Mesendoderm (in vitro differentiated cells): ENCODE measurements around the gene DGAT2.

Source experiments
- DNase-seq: peaks from one replicate; pipeline ENCODE4 v3.0.0; 2013
- H2AK5ac ChIP-seq: 2 replicates; pipeline ENCODE4 v1.6.1; 2013; ENCODE audit warnings: low read length, inconsistent platforms
- H2BK120ac ChIP-seq: 2 replicates; pipeline ENCODE4 v1.6.1; 2013; ENCODE audit warnings: low read depth, mild to moderate bottlenecking, low read length, moderate library complexity, mixed read lengths
- H2BK15ac ChIP-seq: replicated peaks from 2 replicates; pipeline ENCODE4 v1.6.1; 2013; ENCODE audit warnings: low read depth, mild to moderate bottlenecking, moderate library complexity
- H2BK5ac ChIP-seq: 2 replicates; pipeline ENCODE4 v1.6.1; 2013; ENCODE audit warnings: low read length, inconsistent platforms
- H3K18ac ChIP-seq: 2 replicates; pipeline ENCODE4 v1.6.1; 2013; ENCODE audit warnings: mild to moderate bottlenecking, low read length, mixed read lengths
- H3K23ac ChIP-seq: one replicate; pipeline ENCODE4 v1.6.1; 2013; ENCODE audit warnings: low read length
- H3K27ac ChIP-seq: 2 replicates; pipeline ENCODE4 v1.5.1; 2013; ENCODE audit warnings: low read depth, mild to moderate bottlenecking, inconsistent platforms, low read length, moderate library complexity
- H3K27me3 ChIP-seq: 2 replicates; pipeline ENCODE4 v1.6.1; 2013; ENCODE audit warnings: low read length, control low read depth, mild to moderate bottlenecking, inconsistent platforms; ENCODE audit not compliant: insufficient read depth, poor library complexity
- H3K36me3 ChIP-seq: 2 replicates; pipeline ENCODE4 v1.6.1; 2013; ENCODE audit warnings: low read length, inconsistent platforms; ENCODE audit not compliant: control insufficient read depth, insufficient read depth
- H3K4ac ChIP-seq: one replicate; pipeline ENCODE4 v1.6.1; 2013; ENCODE audit warnings: low read depth, mild to moderate bottlenecking, low read length, moderate library complexity
- H3K4me1 ChIP-seq: 2 replicates; pipeline ENCODE4 v1.6.1; 2013; ENCODE audit warnings: low read depth, low read length, inconsistent platforms; ENCODE audit not compliant: control insufficient read depth
- H3K4me2 ChIP-seq: 2 replicates; pipeline ENCODE4 v1.6.1; 2013; ENCODE audit warnings: low read length
- H3K4me3 ChIP-seq: 2 replicates; pipeline ENCODE4 v1.5.1; 2013; ENCODE audit warnings: mild to moderate bottlenecking, low read length
- H3K56ac ChIP-seq: one replicate; pipeline ENCODE4 v1.6.1; 2013; ENCODE audit warnings: low read length
- H3K79me1 ChIP-seq: 2 replicates; pipeline ENCODE4 v1.6.1; 2013; ENCODE audit warnings: low read length, inconsistent platforms
- H3K79me2 ChIP-seq: 2 replicates; pipeline ENCODE4 v1.6.1; 2013; ENCODE audit warnings: mild to moderate bottlenecking, low read length; ENCODE audit not compliant: control insufficient read depth, insufficient read depth
- H3K9ac ChIP-seq: 2 replicates; pipeline ENCODE4 v1.6.1; 2013; ENCODE audit warnings: low read length, inconsistent platforms
- H4K5ac ChIP-seq: one replicate; pipeline ENCODE4 v1.6.1; 2013; ENCODE audit warnings: low read length
- H4K8ac ChIP-seq: one replicate; pipeline ENCODE4 v1.6.1; 2013; ENCODE audit warnings: low read depth, mild to moderate bottlenecking, control low read depth, low read length, moderate library complexity
- WGBS: extraction: QIAGEN DNeasy Blood & Tissue Kit; methylation state at CpG from one replicate; pipeline ENCODE4 v1.1.7; 2013; ENCODE audit warnings: low lambda C conversion rate, missing lambda C conversion rate; ENCODE audit not compliant: insufficient coverage; ENCODE audit errors: extremely low coverage; 5-methylcytosine and 5-hydroxymethylcytosine counted together

Gene DGAT2

GRCh38 chr11:75834728-75835127, 66.2 kb downstream of the DGAT2 start:
- H3K18ac ChIP-seq: no peak overlapping the region
- no peak overlapping the region for H2AK5ac ChIP-seq
- H3K23ac ChIP-seq: no peak overlapping the region
- H3K27me3 ChIP-seq: no peaks in the 10 kb centered on the region
- H3K4ac ChIP-seq: no peak overlapping the region
- no peak overlapping the region for H4K8ac ChIP-seq
- peaks cover 1% of the 10 kb centered on the region for H3K79me1 ChIP-seq
- no peaks in the 10 kb centered on the region for H3K4me1 ChIP-seq
- H3K27ac ChIP-seq: no peak overlapping the region
- H3K9ac ChIP-seq: no peak overlapping the region
- no peak overlapping the region for H3K56ac ChIP-seq
- no peak overlapping the region for H2BK5ac ChIP-seq
- no peaks in the 10 kb centered on the region for H3K36me3 ChIP-seq
- no peak overlapping the region for H2BK15ac ChIP-seq
- H3K4me2 ChIP-seq: no peak overlapping the region
- H3K79me2 ChIP-seq: no peaks in the 10 kb centered on the region
- WGBS: no CpG with 5 or more reads among the region's 3 CpGs
- no peak overlapping the region for H2BK120ac ChIP-seq
- no peak overlapping the region for H3K4me3 ChIP-seq
- no peak overlapping the region for H4K5ac ChIP-seq
- DNase-seq: no peak

- H2AK5ac ChIP-seq: no peak overlapping the region
- H2BK120ac ChIP-seq: no peak overlapping the region
- DNase-seq: no peak
- no peak overlapping the region for H4K5ac ChIP-seq
- H3K4me2 ChIP-seq: no peak overlapping the region
- H3K27ac ChIP-seq: no peak overlapping the region
- H3K4me1 ChIP-seq: no peaks in the 10 kb centered on the region
- H3K4ac ChIP-seq: no peak overlapping the region
- H3K23ac ChIP-seq: no peak overlapping the region
- no peak overlapping the region for H3K18ac ChIP-seq
- no peak overlapping the region for H3K9ac ChIP-seq
- no peak overlapping the region for H2BK5ac ChIP-seq
- no peak overlapping the region for H3K56ac ChIP-seq
- H2BK15ac ChIP-seq: no peak overlapping the region
- H3K79me1 ChIP-seq: no peaks in the 10 kb centered on the region
- H3K4me3 ChIP-seq: no peak overlapping the region
- H3K36me3 ChIP-seq: no peaks in the 10 kb centered on the region
- no peak overlapping the region for H4K8ac ChIP-seq
- no peaks in the 10 kb centered on the region for H3K79me2 ChIP-seq
- no peaks in the 10 kb centered on the region for H3K27me3 ChIP-seq
- no CpG with 5 or more reads among the region's 3 CpGs for WGBS
These were observed 67.8 kb downstream of the DGAT2 start for GRCh38 chr11:75836417-75836816.

- no peak overlapping the region for H3K9ac ChIP-seq
- no peak overlapping the region for H3K56ac ChIP-seq
- no peaks in the 10 kb centered on the region for H3K27me3 ChIP-seq
- no peak overlapping the region for H3K23ac ChIP-seq
- H4K5ac ChIP-seq: no peak overlapping the region
- no peak overlapping the region for H2BK120ac ChIP-seq
- H3K4me1 ChIP-seq: no peaks in the 10 kb centered on the region
- no peak for DNase-seq
- no peak overlapping the region for H3K4me2 ChIP-seq
- no peak overlapping the region for H3K18ac ChIP-seq
- H2BK15ac ChIP-seq: no peak overlapping the region
- no peaks in the 10 kb centered on the region for H3K36me3 ChIP-seq
- no peak overlapping the region for H3K4ac ChIP-seq
- H3K4me3 ChIP-seq: no peak overlapping the region
- H3K79me1 ChIP-seq: no peaks in the 10 kb centered on the region
- no peak overlapping the region for H4K8ac ChIP-seq
- no peak overlapping the region for H3K27ac ChIP-seq
- no peak overlapping the region for H2AK5ac ChIP-seq
- H2BK5ac ChIP-seq: no peak overlapping the region
- H3K79me2 ChIP-seq: no peaks in the 10 kb centered on the region
These were observed 71.3 kb downstream of the DGAT2 start for GRCh38 chr11:75839851-75840250.

- H3K27ac ChIP-seq: no peak overlapping the region
- no peaks in the 10 kb centered on the region for H3K27me3 ChIP-seq
- H2BK5ac ChIP-seq: no peak overlapping the region
- no peak overlapping the region for H3K18ac ChIP-seq
- no peak overlapping the region for H3K4ac ChIP-seq
- H3K9ac ChIP-seq: no peak overlapping the region
- H2BK15ac ChIP-seq: no peak overlapping the region
- no peak overlapping the region for H3K4me2 ChIP-seq
- H3K56ac ChIP-seq: no peak overlapping the region
- H3K36me3 ChIP-seq: no peaks in the 10 kb centered on the region
- no CpG with 5 or more reads among the region's 1 CpG for WGBS
- H4K8ac ChIP-seq: no peak overlapping the region
- H3K23ac ChIP-seq: no peak overlapping the region
- H2AK5ac ChIP-seq: no peak overlapping the region
- H3K79me1 ChIP-seq: no peaks in the 10 kb centered on the region
- no peak overlapping the region for H3K4me3 ChIP-seq
- no peak overlapping the region for H4K5ac ChIP-seq
- no peak overlapping the region for H2BK120ac ChIP-seq
- no peaks in the 10 kb centered on the region for H3K4me1 ChIP-seq
- DNase-seq: no peak
- no peaks in the 10 kb centered on the region for H3K79me2 ChIP-seq
These were observed 71.9 kb downstream of the DGAT2 start for GRCh38 chr11:75840522-75840921.

GRCh38 chr11:75841739-75842138, 73.2 kb downstream of the DGAT2 start:
- no peak overlapping the region for H2AK5ac ChIP-seq

GRCh38 chr11:75845324-75845723, 76.7 kb downstream of the DGAT2 start:
- Histone ChIP-seq H3K56ac (no peak overlapping the region), H3K18ac (no peak overlapping the region)

More at GRCh38 chr11:75841739-75842138, 73.2 kb downstream of the DGAT2 start:
- no peaks in the 10 kb centered on the region for H3K79me2 ChIP-seq
- no peak overlapping the region for H3K27ac ChIP-seq
- H4K5ac ChIP-seq: no peak overlapping the region
- no peaks in the 10 kb centered on the region for H3K4me1 ChIP-seq
- WGBS: no CpG with 5 or more reads among the region's 2 CpGs
- H4K8ac ChIP-seq: no peak overlapping the region
- DNase-seq: no peak
- H3K36me3 ChIP-seq: no peaks in the 10 kb centered on the region
- no peak overlapping the region for H3K4me3 ChIP-seq
- H3K9ac ChIP-seq: no peak overlapping the region
- H3K79me1 ChIP-seq: no peaks in the 10 kb centered on the region
- no peak overlapping the region for H2BK5ac ChIP-seq
- H3K4ac ChIP-seq: no peak overlapping the region
- H3K56ac ChIP-seq: no peak overlapping the region
- no peak overlapping the region for H2BK15ac ChIP-seq
- H2BK120ac ChIP-seq: no peak overlapping the region
- H3K18ac ChIP-seq: no peak overlapping the region
- H3K4me2 ChIP-seq: no peak overlapping the region
- H3K23ac ChIP-seq: no peak overlapping the region
- H3K27me3 ChIP-seq: no peaks in the 10 kb centered on the region

More at GRCh38 chr11:75845324-75845723, 76.7 kb downstream of the DGAT2 start:
- Histone ChIP-seq H3K4me2 (no peak overlapping the region), H3K4me3 (no peak overlapping the region), H3K4me1 (no peaks in the 10 kb centered on the region), H3K23ac (no peak overlapping the region), H3K4ac (no peak overlapping the region), H3K9ac (no peak overlapping the region), H4K5ac (no peak overlapping the region), H3K79me2 (no peaks in the 10 kb centered on the region), H2BK120ac (no peak overlapping the region), H3K27me3 (no peaks in the 10 kb centered on the region), H3K27ac (no peak overlapping the region), H2BK15ac (no peak overlapping the region), H3K79me1 (no peaks in the 10 kb centered on the region), H2BK5ac (no peak overlapping the region), H3K36me3 (no peaks in the 10 kb centered on the region), H2AK5ac (no peak overlapping the region), H4K8ac (no peak overlapping the region)
- DNase-seq: no peak
